IMR-90 (cell line): ENCODE data around the gene BICD1. TPM values are rescaled to one million over a fixed set of nuclear protein-coding genes. Genes with fewer than 3 reads are reported as not detected.

ENCODE experiments used
- ATAC-seq: fragments of 200-7000 bp; cut with Tn5 transposase; 2 replicates; pipeline ENCODE4 v1.9.1; 2020; ENCODE audit warnings: low read depth, mild to moderate bottlenecking, moderate library complexity
- BruUV-seq: library from RNA; stranded (reverse); fragments of 400-500 nt; replicated peaks from 2 replicates; lab custom pipeline; 2021; lab: Mats Ljungman, UMichigan
- CTCF ChIA-PET: fragments of 300-600 bp; formaldehyde crosslinking; extraction: SDS; loops from one replicate; lab custom pipeline; 2021; ENCODE audit warnings: antibody characterized with exemption; lab: Yijun Ruan, JAX
- POLR2A ChIA-PET: fragments of 300-600 bp; sonication (Branson Sonifier 250); formaldehyde crosslinking; loops from one replicate; lab custom pipeline; 2022; ENCODE audit warnings: antibody characterized with exemption; ENCODE audit not compliant: unreplicated experiment; lab: Charles Lee
- DNase-seq: peaks from one replicate; pipeline ENCODE4 v3.0.0; 2013
- H2AFZ ChIP-seq: replicated peaks from 2 replicates; pipeline ENCODE3; 2013; ENCODE audit warnings: low read length, mild to moderate bottlenecking; ENCODE audit not compliant: poor library complexity
- H2AK5ac ChIP-seq: 2 replicates; pipeline ENCODE4 v1.6.1; 2013; ENCODE audit warnings: low read depth, low read length, inconsistent platforms
- H2AK9ac ChIP-seq: replicated peaks from 2 replicates; pipeline ENCODE3; 2013; ENCODE audit warnings: mild to moderate bottlenecking, low read depth, low read length, moderate library complexity; ENCODE audit not compliant: poor library complexity
- H2BK120ac ChIP-seq: 2 replicates; pipeline ENCODE4 v1.6.1; 2013; ENCODE audit warnings: low read depth, low read length, inconsistent platforms
- H2BK15ac ChIP-seq: 3 replicates; pipeline ENCODE4 v1.6.1; 2013; ENCODE audit warnings: low read depth, low read length, inconsistent platforms
- H2BK20ac ChIP-seq: 2 replicates; pipeline ENCODE4 v1.6.1; 2013; ENCODE audit warnings: low read depth, mild to moderate bottlenecking, inconsistent platforms, low read length, moderate library complexity
- H2BK5ac ChIP-seq: 2 replicates; pipeline ENCODE4 v1.6.1; 2013; ENCODE audit warnings: mild to moderate bottlenecking, low read depth, low read length, inconsistent platforms; ENCODE audit not compliant: poor library complexity, severe bottlenecking
- H3K14ac ChIP-seq: replicated peaks from 2 replicates; pipeline ENCODE4 v1.6.1; 2013; ENCODE audit warnings: low read depth, low read length, inconsistent platforms
- H3K18ac ChIP-seq: 2 replicates; pipeline ENCODE4 v1.6.1; 2013; ENCODE audit warnings: low read depth, low read length, control low read depth
- H3K23ac ChIP-seq: 2 replicates; pipeline ENCODE4 v1.6.1; 2013; ENCODE audit warnings: low read depth, low read length, inconsistent platforms
- H3K27ac ChIP-seq: 2 replicates; pipeline ENCODE4 v1.5.1; 2013; ENCODE audit warnings: mild to moderate bottlenecking, control low read depth, low read length; ENCODE audit not compliant: insufficient read depth
- H3K27me3 ChIP-seq: 2 replicates; pipeline ENCODE4 v1.6.1; 2013; ENCODE audit warnings: low read length; ENCODE audit not compliant: control insufficient read depth, insufficient read depth
- H3K36me3 ChIP-seq: 2 replicates; pipeline ENCODE4 v1.6.1; 2013; ENCODE audit warnings: low read length, mixed read lengths; ENCODE audit not compliant: control insufficient read depth, insufficient read depth
- H3K4ac ChIP-seq: 2 replicates; pipeline ENCODE4 v1.6.1; 2013; ENCODE audit warnings: low read depth, low read length, inconsistent platforms
- H3K4me1 ChIP-seq: 2 replicates; pipeline ENCODE4 v1.6.1; 2013; ENCODE audit warnings: low read length, mixed read lengths; ENCODE audit not compliant: control insufficient read depth, insufficient read depth
- H3K4me2 ChIP-seq: 2 replicates; pipeline ENCODE4 v1.6.1; 2013; ENCODE audit warnings: low read depth, mild to moderate bottlenecking, control low read depth, low read length, moderate library complexity
- H3K4me3 ChIP-seq: 2 replicates; pipeline ENCODE4 v1.5.1; 2013; ENCODE audit warnings: low read depth, mild to moderate bottlenecking, control low read depth, low read length, moderate library complexity; ENCODE audit not compliant: insufficient read depth
- H3K56ac ChIP-seq: 2 replicates; pipeline ENCODE4 v1.6.1; 2013; ENCODE audit warnings: low read length, inconsistent platforms; ENCODE audit not compliant: insufficient read depth; ENCODE audit errors: extremely low read depth
- H3K79me1 ChIP-seq, 2 experiments: 2 replicates each; pipeline ENCODE4 v1.6.1; 2013; ENCODE audit warnings: low read length in 2 of 2, inconsistent platforms in 1 of 2, low read depth in 1 of 2
- H3K9ac ChIP-seq: 2 replicates; pipeline ENCODE4 v1.6.1; 2013; ENCODE audit warnings: low read depth, low read length, control low read depth
- H3K9me1 ChIP-seq: 2 replicates; pipeline ENCODE4 v1.6.1; 2013; ENCODE audit warnings: low read length, inconsistent platforms; ENCODE audit not compliant: insufficient read depth
- H3K9me3 ChIP-seq: 2 replicates; pipeline ENCODE4 v1.6.1; 2013; ENCODE audit warnings: low read length; ENCODE audit not compliant: control insufficient read depth, insufficient read depth
- H4K20me1 ChIP-seq: 2 replicates; pipeline ENCODE4 v1.6.1; 2013; ENCODE audit warnings: low read length, inconsistent platforms; ENCODE audit not compliant: insufficient read depth
- H4K5ac ChIP-seq: 2 replicates; pipeline ENCODE4 v1.6.1; 2013; ENCODE audit warnings: mild to moderate bottlenecking, low read depth, low read length, control low read depth
- H4K8ac ChIP-seq, 2 experiments: 2 replicates each; pipeline ENCODE4 v1.6.1; 2013; ENCODE audit warnings: low read depth in 2 of 2, low read length in 2 of 2, control low read depth in 1 of 2, inconsistent platforms in 1 of 2
- H4K91ac ChIP-seq: 2 replicates; pipeline ENCODE4 v1.6.1; 2013; ENCODE audit warnings: low read depth, low read length, inconsistent platforms; ENCODE audit not compliant: insufficient read depth
- CEBPB ChIP-seq: IDR thresholded peaks from 2 replicates; pipeline ENCODE4 v1.6.1; 2012; ENCODE audit warnings: low read depth, low read length, improper control_type of control experiment
- FOS ChIP-seq: fragments of 150-350 bp; IDR thresholded peaks from 2 replicates; pipeline ENCODE4 v1.6.1; 2016; ENCODE audit warnings: low read depth, low read length
- MAZ ChIP-seq: IDR thresholded peaks from 2 replicates; pipeline ENCODE4 v1.6.1; 2012; ENCODE audit warnings: low read depth, mild to moderate bottlenecking, low read length, improper control_type of control experiment, moderate library complexity, borderline replicate concordance
- MXI1 ChIP-seq: IDR thresholded peaks from 2 replicates; pipeline ENCODE4 v1.6.1; 2012; ENCODE audit warnings: low read depth, mild to moderate bottlenecking, low read length, moderate library complexity, borderline replicate concordance
- RAD21 ChIP-seq: IDR thresholded peaks from 2 replicates; pipeline ENCODE4 v1.6.1; 2012; ENCODE audit warnings: low read length, improper control_type of control experiment
- WGBS, 2 experiments: methylation state at CpG; one replicate each; pipeline versions ENCODE4 v1.1.5 to v1.1.7; 2013; ENCODE audit warnings: missing lambda C conversion rate in 2 of 2; ENCODE audit not compliant: insufficient read length in 1 of 2; ENCODE audit errors: extremely low coverage in 2 of 2; 5-methylcytosine and 5-hydroxymethylcytosine counted together
- dilution Hi-C: fragments of 300-500 bp; cut with HindIII; formaldehyde crosslinking; loops from one replicate; pipeline ENCODE4 v1.14.3; 2018; ENCODE audit warnings: low sequenced_read_pairs; ENCODE audit not compliant: unreplicated experiment
- in situ Hi-C: fragments of 300-500 bp; cut with MboI; formaldehyde crosslinking; loops from 3 replicates; pipeline ENCODE4 v1.14.3; 2019; ENCODE audit warnings: low sequenced_read_pairs, inconsistent platforms, mixed read lengths
- intact Hi-C: fragments of 100-400 bp; cut with micrococcal nuclease; formaldehyde crosslinking; loops from 2 replicates; pipeline ENCODE4 v1.10.0; 2022
- polyA plus RNA-seq, 3 experiments: library from polyadenylated mRNA; depleted of rRNA; stranded (reverse); fragments of >200 nt; gene quantifications; 2 replicates each; pipeline ENCODE4 v1.2.3, GENCODE V29; 2012; ENCODE audit warnings: low replicate concordance in 1 of 3
- total RNA-seq: library from RNA; depleted of rRNA; stranded (reverse); fragments of >200 nt; gene quantifications from 2 replicates; pipeline ENCODE4 v1.2.3, GENCODE V29; 2012
- TF ChIP-seq, protein P1 (sequence below): fragments of 150-350 bp; IDR thresholded peaks from 2 replicates; pipeline ENCODE4 v1.6.1; 2017; ENCODE audit warnings: mild to moderate bottlenecking, antibody characterized with exemption, low read length, low read depth
- TF ChIP-seq, protein P2 (sequence below): conservative IDR thresholded peaks from 2 replicates; pipeline ENCODE4 v1.5.1; 2012; ENCODE audit warnings: mild to moderate bottlenecking, low read depth, low read length, improper control_type of control experiment

BICD1 gene
- total and polyA plus RNA-seq, 2 of the 4 experiments (the other 2 are of a cell fraction): 17.2 to 21.8 TPM

DNA sequence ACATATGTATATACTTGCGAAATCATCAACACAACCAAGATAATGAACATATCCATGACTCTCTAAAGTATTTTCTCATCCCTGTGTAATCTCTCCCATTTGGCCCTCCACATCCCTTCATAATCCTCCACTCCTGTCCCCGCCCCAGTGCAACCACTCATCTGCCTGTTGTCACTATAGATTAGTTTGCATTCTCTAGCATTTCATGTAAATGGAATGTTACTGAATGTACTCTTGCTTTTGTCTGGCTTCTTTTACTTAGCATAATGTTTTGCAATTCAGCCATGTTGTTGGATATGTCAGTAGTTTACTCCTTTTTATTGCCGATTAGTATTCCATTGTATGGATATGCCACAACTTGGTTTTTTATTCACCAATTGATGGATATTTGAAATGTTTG lies 99.1 kb downstream of the BICD1 start:
- Histone ChIP-seq H3K9ac (no peak overlapping the region), H4K5ac (no peak overlapping the region), H3K9me3 (no peaks in the 10 kb centered on the region), H3K4me3 (no peak overlapping the region), H3K27ac (no peak overlapping the region), H3K9me1 (peaks cover 10% of the 10 kb centered on the region), H2BK5ac (no peak overlapping the region), H4K20me1 (peaks cover 7% of the 10 kb centered on the region), H2AK5ac (no peak overlapping the region), H3K18ac (no peak overlapping the region), H2BK120ac (no peak overlapping the region), H4K91ac (no peak overlapping the region), H2BK15ac (no peak overlapping the region), H3K4ac (no peak overlapping the region), H3K36me3 (no peaks in the 10 kb centered on the region), H2AFZ (no peak overlapping the region), H2AK9ac (no peak overlapping the region), H3K14ac (no peak overlapping the region), H3K79me1 (peaks cover 18 to 23% of the 10 kb centered on the region in 2 experiments), H3K4me1 (no peaks in the 10 kb centered on the region), H4K8ac (no peak overlapping the region), H3K23ac (no peak overlapping the region), H2BK20ac (no peak overlapping the region), H3K4me2 (no peak overlapping the region), H3K27me3 (no peaks in the 10 kb centered on the region), H3K56ac (no peak overlapping the region)
- BruUV-seq: no TSS peak
- no CpG with 5 or more reads among the region's 3 CpGs for WGBS, 2 experiments
- dilution Hi-C loops (no loop called here), intact Hi-C loops (no loop called here), in situ Hi-C loops (no loop called here)
- DNase-seq: no peak
- CTCF ChIA-PET: no interaction called here
- no peak for ATAC-seq
- TF ChIP-seq FOS (no peak), CEBPB (peak; percentile 38; the same call in 1 of the 2 replicates), MXI1 (no peak), RAD21 (no peak), MAZ (no peak)
- TF ChIP-seq, protein P1, sequence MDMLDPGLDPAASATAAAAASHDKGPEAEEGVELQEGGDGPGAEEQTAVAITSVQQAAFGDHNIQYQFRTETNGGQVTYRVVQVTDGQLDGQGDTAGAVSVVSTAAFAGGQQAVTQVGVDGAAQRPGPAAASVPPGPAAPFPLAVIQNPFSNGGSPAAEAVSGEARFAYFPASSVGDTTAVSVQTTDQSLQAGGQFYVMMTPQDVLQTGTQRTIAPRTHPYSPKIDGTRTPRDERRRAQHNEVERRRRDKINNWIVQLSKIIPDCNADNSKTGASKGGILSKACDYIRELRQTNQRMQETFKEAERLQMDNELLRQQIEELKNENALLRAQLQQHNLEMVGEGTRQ: no peak
- TF ChIP-seq, protein P2, sequence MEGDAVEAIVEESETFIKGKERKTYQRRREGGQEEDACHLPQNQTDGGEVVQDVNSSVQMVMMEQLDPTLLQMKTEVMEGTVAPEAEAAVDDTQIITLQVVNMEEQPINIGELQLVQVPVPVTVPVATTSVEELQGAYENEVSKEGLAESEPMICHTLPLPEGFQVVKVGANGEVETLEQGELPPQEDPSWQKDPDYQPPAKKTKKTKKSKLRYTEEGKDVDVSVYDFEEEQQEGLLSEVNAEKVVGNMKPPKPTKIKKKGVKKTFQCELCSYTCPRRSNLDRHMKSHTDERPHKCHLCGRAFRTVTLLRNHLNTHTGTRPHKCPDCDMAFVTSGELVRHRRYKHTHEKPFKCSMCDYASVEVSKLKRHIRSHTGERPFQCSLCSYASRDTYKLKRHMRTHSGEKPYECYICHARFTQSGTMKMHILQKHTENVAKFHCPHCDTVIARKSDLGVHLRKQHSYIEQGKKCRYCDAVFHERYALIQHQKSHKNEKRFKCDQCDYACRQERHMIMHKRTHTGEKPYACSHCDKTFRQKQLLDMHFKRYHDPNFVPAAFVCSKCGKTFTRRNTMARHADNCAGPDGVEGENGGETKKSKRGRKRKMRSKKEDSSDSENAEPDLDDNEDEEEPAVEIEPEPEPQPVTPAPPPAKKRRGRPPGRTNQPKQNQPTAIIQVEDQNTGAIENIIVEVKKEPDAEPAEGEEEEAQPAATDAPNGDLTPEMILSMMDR: no peak
- POLR2A ChIA-PET: no interaction called here
